CMK (cell line): Measurements from ENCODE around the gene BEX1.
"Not testable (repeated sequence)": the region's sequence is repeated elsewhere in the genome, so short reads cannot be mapped to it uniquely, and the experiment has no call there.

Source experiments
- DNase-seq: peaks from one replicate; pipeline ENCODE4 v3.0.0-alpha.2; 2010; ENCODE audit warnings: low read depth

BEX1 gene

GRCh38 chrX:103063918-103064434 is at the start of gene BEX1:
BEX1 (minus strand) TSS chrX:103064171; CDS start chrX:103063274, 897 bp downstream.
- DNase-seq: no peak

GRCh38 chrX:103109497-103109896 is 45.5 kb upstream of the BEX1 start:
- not testable (repeated sequence) for DNase-seq

GRCh38 chrX:103107836-103108235 is 43.9 kb upstream of the BEX1 start:
- DNase-seq: no peak

- DNase-seq: not testable (repeated sequence)
These were observed 43.3 kb upstream of the BEX1 start for GRCh38 chrX:103107227-103107737.

GRCh38 chrX:103104370-103104769 is 40.4 kb upstream of the BEX1 start:
- DNase-seq: not testable (repeated sequence)

- DNase-seq: not testable (repeated sequence)
These were observed 39.9 kb upstream of the BEX1 start for GRCh38 chrX:103103866-103104265.

- no peak for DNase-seq
These were observed 37.5 kb upstream of the BEX1 start for GRCh38 chrX:103101299-103102042.

- no peak for DNase-seq
These were observed 36.5 kb upstream of the BEX1 start for GRCh38 chrX:103100484-103100883.

GRCh38 chrX:103099691-103100090 is 35.7 kb upstream of the BEX1 start:
- DNase-seq: no peak

- peak; percentile 58 for DNase-seq
These were observed 34.5 kb upstream of the BEX1 start for GRCh38 chrX:103098488-103098887.

- no peak for DNase-seq
These were observed 29.0 kb upstream of the BEX1 start, which contains the start of gene NXF3 for GRCh38 chrX:103092942-103093341. NXF3 (minus strand) TSS chrX:103093143; CDS start chrX:103093023, 120 bp downstream.

- DNase-seq: no peak
These were observed 17.1 kb upstream of the BEX1 start for GRCh38 chrX:103081051-103081450.

GRCh38 chrX:103073467-103073866 is 9.5 kb upstream of the BEX1 start:
- DNase-seq: no peak

- no peak for DNase-seq
These were observed 2.6 kb upstream of the BEX1 start for GRCh38 chrX:103066606-103067005.

- DNase-seq: no peak
These were observed 653 bp downstream of the BEX1 start for GRCh38 chrX:103063191-103063845.

- DNase-seq: no peak
These were observed 2.5 kb downstream of the BEX1 start for GRCh38 chrX:103061486-103061885.

GRCh38 chrX:103056902-103057301 is 7.1 kb downstream of the BEX1 start:
- no peak for DNase-seq

- DNase-seq: no peak
These were observed 11.3 kb downstream of the BEX1 start for GRCh38 chrX:103052625-103053024.

GRCh38 chrX:103051260-103051789 is 12.6 kb downstream of the BEX1 start:
- no peak for DNase-seq

- not testable (repeated sequence) for DNase-seq
These were observed 30.6 kb downstream of the BEX1 start for GRCh38 chrX:103033371-103033770.

GRCh38 chrX:103017542-103017941 is 46.4 kb downstream of the BEX1 start:
- DNase-seq: no peak

- no peak for DNase-seq
These were observed 51.0 kb downstream of the BEX1 start for GRCh38 chrX:103012945-103013344.
